ENCODE measurements around the gene USP24.

Gene USP24

GRCh38 chr1:55167224-55167871 lies 47.8 kb downstream of the USP24 start:
- DNase-seq (ENCODE audit: low spot score) (no peak), FAIRE-seq (no peak)

GRCh38 chr1:55164906-55165305 lies 50.3 kb downstream of the USP24 start:
- DNase-seq (ENCODE audit: low spot score) (no peak), FAIRE-seq (no peak)

GRCh38 chr1:55159571-55159970 lies 55.6 kb downstream of the USP24 start:
- no peak for FAIRE-seq
- DNase-seq (ENCODE audit: low spot score): no peak

- DNase-seq (ENCODE audit: low spot score) (no peak), FAIRE-seq (no peak)
These were observed 58.6 kb downstream of the USP24 start for GRCh38 chr1:55156608-55157007.

- FAIRE-seq: no peak
These were observed 59.1 kb downstream of the USP24 start for GRCh38 chr1:55156093-55156492.

GRCh38 chr1:55155522-55155921 lies 59.6 kb downstream of the USP24 start:
- DNase-seq (ENCODE audit: low spot score): no peak

More at GRCh38 chr1:55156093-55156492, 59.1 kb downstream of the USP24 start:
- DNase-seq (ENCODE audit: low spot score): no peak

GRCh38 chr1:55154616-55155015 lies 60.5 kb downstream of the USP24 start:
- FAIRE-seq (no peak), DNase-seq (ENCODE audit: low spot score) (no peak)

More at GRCh38 chr1:55155522-55155921, 59.6 kb downstream of the USP24 start:
- FAIRE-seq: no peak

- no peak for FAIRE-seq
- DNase-seq (ENCODE audit: low spot score): no peak
These were observed 62.1 kb downstream of the USP24 start for GRCh38 chr1:55153031-55153430.

- FAIRE-seq (no peak), DNase-seq (ENCODE audit: low spot score) (no peak)
These were observed 64.1 kb downstream of the USP24 start for GRCh38 chr1:55150880-55151588.

GRCh38 chr1:55148676-55149075 lies 66.5 kb downstream of the USP24 start:
- DNase-seq (ENCODE audit: low spot score) (no peak), FAIRE-seq (no peak)

- DNase-seq (ENCODE audit: low spot score): no peak
- no peak for FAIRE-seq
These were observed 67.6 kb downstream of the USP24 start for GRCh38 chr1:55147524-55147923.

GRCh38 chr1:55146781-55147180 lies 68.4 kb downstream of the USP24 start:
- no peak for FAIRE-seq
- DNase-seq (ENCODE audit: low spot score): no peak

- FAIRE-seq: no peak
These were observed 70.3 kb downstream of the USP24 start for GRCh38 chr1:55144886-55145285.

GRCh38 chr1:55143684-55144083 lies 71.5 kb downstream of the USP24 start:
- DNase-seq (ENCODE audit: low spot score) (no peak), FAIRE-seq (no peak)

More at GRCh38 chr1:55144886-55145285, 70.3 kb downstream of the USP24 start:
- no peak for DNase-seq (ENCODE audit: low spot score)

- no peak for DNase-seq (ENCODE audit: low spot score)
- no peak for FAIRE-seq
These were observed 73.8 kb downstream of the USP24 start for GRCh38 chr1:55141295-55141893.

GRCh38 chr1:55140546-55140983 lies 74.6 kb downstream of the USP24 start:
- DNase-seq (ENCODE audit: low spot score) (peak; percentile 65), FAIRE-seq (peak; percentile 80)

GRCh38 chr1:55140137-55140536 lies 75.0 kb downstream of the USP24 start:
- DNase-seq (ENCODE audit: low spot score) (no peak), FAIRE-seq (no peak)

- FAIRE-seq (no peak), DNase-seq (ENCODE audit: low spot score) (no peak)
These were observed 76.3 kb downstream of the USP24 start for GRCh38 chr1:55138823-55139222.

- DNase-seq (ENCODE audit: low spot score): no peak
- FAIRE-seq: no peak
These were observed 80.9 kb downstream of the USP24 start for GRCh38 chr1:55134152-55134808.

GRCh38 chr1:55131801-55132200 lies 83.4 kb downstream of the USP24 start:
- FAIRE-seq (no peak), DNase-seq (ENCODE audit: low spot score) (peak; percentile 57)

GRCh38 chr1:55131218-55131617 lies 83.9 kb downstream of the USP24 start:
- DNase-seq (ENCODE audit: low spot score) (peak; percentile 9), FAIRE-seq (peak; percentile 89)

GRCh38 chr1:55129194-55129728 lies 85.9 kb downstream of the USP24 start:
- peak; percentile 91 for FAIRE-seq
- peak; percentile 63 for DNase-seq (ENCODE audit: low spot score)
